MV-4-11 (cell line): ENCODE data around the gene GTPBP1.

Source experiments
- DNase-seq: peaks from one replicate; lab custom pipeline; 2025; lab: John Stamatoyannopoulos, UW

The GTPBP1 gene

GRCh38 chr22:38727123-38727522 lies 21.4 kb downstream of the GTPBP1 start:
- DNase-seq: no peak

- DNase-seq: no peak
Measured at GRCh38 chr22:38727530-38728451, 22.0 kb downstream of the GTPBP1 start.

DNA sequence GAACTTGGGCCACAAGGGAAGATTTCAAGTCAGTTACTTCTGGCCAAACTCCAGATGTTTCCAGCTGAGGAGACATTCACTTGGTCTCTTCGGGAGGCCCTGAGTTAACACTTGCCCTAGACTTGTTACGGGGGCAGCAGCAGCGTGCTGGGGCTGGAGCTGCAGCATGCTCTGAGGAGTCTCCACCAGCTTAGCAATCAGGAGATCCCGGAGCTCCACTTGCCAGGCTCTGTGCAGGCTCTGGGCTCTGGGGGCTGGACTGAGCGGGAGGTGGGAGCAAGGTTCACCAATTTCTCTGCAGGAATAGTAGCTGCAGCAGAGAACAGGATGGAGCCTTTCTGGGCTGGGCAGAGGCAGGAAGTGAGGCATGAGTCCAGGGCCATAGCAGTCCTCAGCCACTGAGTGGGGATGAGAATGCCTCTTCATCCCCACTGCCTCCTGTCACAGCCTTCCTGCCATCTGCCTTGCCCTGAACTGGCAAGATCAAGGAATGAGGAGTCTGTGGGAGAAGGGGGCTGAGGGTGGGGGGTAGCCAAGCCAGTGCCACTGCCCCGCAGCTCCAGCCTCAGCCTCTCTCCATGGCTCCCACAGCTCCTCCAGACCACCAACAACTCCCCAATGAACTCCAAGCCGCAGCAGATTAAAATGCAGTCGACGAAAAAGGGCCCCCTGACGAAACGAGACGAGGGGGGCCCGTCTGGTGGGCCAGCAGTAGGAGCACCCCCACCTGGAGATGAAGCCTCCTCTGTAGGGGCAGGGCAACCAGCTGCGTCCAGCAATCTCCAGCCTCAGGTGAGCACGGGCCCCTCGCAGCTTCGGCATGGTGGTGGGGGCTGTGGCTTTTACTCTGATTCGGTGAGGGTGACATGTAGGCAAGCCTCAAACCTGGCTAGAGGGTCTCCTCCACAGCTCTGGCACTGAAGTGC lies 23.4 kb downstream of the GTPBP1 start:
- DNase-seq: no peak

GRCh38 chr22:38729946-38730345 lies 24.2 kb downstream of the GTPBP1 start:
- DNase-seq: no peak

- no peak for DNase-seq
Measured at GRCh38 chr22:38730411-38730871, 24.7 kb downstream of the GTPBP1 start.

GRCh38 chr22:38731703-38732161 lies 26.0 kb downstream of the GTPBP1 start:
- DNase-seq: no peak

DNA sequence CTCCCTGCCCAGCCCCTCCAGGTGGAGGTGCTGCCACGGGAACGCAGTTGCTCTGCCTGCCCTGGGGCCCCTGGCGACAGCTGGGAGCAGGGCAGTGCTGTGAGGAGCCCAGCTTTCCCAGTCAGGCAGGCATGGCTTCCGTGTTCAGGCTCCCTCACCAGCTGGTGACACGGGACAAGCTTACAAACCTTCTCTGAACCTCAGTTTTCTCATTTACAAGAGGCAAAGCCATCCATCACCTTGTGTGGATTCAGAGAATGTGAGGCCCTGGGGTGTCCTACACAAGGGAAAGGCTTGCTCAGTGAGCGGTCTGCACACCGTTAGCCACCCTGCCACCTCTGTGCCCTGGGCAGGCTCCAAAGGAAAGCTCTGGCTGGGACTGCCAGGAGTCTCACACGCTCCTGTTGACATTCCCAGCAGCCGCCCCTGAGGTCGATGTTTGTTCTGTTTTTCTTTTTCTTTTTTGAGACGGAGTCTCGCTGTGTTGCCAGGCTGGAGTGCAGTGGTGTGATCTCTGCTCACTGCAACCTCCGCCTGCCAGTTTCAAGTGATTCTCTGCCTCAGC lies 26.6 kb downstream of the GTPBP1 start:
- DNase-seq: no peak

- no peak for DNase-seq
Measured at GRCh38 chr22:38733329-38733723, 27.6 kb downstream of the GTPBP1 start.

- no peak for DNase-seq
Measured at GRCh38 chr22:38733724-38734381, 28.1 kb downstream of the GTPBP1 start.

DNA sequence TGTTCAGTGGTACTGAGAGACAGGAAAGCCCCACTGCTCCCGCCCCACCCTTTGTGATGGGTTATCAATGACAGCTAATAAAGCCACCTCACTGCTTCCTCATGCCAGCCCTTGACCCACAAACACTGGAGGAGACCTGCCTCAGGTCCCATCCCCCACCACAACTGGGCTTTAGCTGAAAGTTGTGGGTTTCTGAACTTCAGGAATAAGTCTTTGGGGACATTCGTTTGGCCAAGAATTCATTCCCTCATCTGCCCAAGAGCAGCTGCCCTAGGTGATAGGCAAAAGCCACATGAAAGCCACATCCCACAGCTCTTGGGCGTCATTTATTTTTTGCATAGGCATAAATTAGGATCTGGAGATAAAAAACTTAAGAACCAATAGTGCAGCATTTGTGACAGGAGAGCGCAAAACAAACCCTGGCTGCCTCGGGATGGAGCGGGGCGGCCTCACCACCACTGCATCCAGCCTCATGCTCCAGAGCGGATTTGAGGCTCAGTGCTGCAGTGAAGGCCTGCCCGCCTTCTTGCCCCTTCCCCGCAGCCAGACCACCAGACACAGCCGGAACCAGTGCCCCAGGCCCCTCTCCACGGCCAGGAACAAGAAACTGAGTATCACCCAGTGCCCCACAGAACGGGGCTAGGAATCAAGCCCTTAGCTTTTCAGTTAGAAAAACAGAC lies 28.8 kb downstream of the GTPBP1 start:
- DNase-seq: no peak

GRCh38 chr22:38735126-38735464 lies 29.4 kb downstream of the GTPBP1 start:
- DNase-seq: no peak

- no peak for DNase-seq
Measured at GRCh38 chr22:38735465-38736256, 29.9 kb downstream of the GTPBP1 start.

DNA sequence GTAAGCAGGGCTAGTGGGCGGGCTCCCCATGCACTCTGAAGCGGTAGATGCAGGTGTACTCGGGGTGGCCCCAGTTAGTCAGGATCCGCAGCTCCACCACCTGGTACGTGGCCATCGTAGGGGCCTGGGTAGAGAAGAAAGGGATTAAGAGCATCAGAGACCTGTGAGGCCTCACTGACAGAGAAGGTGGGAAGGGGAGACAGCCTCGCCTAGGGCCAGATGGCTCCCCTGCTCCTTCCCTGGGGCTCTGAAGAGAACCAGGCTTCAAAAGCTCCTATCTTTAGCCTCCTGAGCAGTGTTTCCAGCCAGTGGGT lies 30.5 kb downstream of the GTPBP1 start:
- no peak for DNase-seq

DNA sequence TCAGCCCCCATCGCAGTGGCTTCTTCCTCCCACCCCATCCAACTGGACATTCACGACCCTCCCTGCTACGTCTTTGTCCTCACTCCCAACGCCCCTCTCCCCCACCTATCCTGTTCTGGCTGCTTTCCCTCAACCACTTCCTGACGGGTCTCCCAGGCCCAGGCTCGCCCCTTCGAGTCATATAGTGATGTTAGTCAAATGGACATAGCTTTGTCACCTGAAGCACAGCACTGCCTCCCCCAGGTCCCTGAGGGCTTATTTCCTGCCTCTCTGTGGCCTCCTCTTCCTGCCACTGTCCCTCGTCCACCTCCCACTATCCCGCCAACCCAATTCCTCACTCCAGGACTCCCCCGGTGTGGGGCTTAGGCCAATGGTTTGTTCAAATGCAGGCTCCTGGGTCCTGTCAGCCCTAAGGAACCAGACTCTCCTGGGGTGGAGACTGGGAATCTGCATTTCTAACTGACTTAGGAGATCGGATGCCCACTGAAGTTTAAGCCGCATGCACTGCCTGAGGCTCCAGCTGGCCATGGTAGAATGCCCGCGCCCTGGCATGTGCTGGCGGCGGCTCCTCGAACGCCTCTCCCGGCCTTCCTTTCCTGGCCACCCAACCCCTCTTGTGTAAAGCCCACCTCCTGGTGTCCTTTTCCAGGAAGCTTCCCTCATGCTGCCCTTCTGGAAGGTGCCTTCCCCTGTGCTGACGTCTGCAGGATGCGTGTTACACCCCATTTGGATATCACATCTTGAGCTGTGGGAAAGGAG lies 31.7 kb downstream of the GTPBP1 start:
- no peak for DNase-seq

DNA sequence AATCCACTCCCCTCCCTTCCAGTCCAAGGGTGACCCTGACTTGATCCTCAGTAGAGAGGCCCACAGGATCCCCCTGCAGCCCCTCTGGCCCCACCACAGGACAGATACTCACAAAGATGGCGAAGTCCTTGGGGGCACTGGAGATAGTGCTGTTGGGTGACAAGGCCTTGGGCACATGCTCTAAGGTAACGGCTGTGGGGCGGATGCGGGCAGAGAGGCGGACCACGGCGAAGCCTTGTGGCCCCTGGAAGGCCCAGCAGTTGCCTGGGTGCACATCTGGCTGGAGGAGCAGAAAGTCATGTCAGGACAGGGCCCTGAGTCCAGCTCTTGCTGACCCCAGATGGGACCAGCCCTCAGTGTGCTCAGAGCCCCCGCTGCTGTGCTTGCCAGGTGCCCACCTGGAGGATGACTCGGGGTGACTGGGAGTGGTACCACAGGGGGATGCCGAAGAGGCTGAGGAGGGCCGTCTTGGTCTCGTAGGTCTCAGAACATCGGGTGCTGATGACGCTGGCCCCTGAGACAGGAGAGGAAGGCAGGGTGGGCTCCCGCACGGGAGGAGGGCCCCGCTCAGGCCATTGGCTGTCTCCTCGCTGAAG lies 32.8 kb downstream of the GTPBP1 start:
- DNase-seq: no peak

GRCh38 chr22:38739300-38740055 lies 33.7 kb downstream of the GTPBP1 start:
- DNase-seq: no peak

DNA sequence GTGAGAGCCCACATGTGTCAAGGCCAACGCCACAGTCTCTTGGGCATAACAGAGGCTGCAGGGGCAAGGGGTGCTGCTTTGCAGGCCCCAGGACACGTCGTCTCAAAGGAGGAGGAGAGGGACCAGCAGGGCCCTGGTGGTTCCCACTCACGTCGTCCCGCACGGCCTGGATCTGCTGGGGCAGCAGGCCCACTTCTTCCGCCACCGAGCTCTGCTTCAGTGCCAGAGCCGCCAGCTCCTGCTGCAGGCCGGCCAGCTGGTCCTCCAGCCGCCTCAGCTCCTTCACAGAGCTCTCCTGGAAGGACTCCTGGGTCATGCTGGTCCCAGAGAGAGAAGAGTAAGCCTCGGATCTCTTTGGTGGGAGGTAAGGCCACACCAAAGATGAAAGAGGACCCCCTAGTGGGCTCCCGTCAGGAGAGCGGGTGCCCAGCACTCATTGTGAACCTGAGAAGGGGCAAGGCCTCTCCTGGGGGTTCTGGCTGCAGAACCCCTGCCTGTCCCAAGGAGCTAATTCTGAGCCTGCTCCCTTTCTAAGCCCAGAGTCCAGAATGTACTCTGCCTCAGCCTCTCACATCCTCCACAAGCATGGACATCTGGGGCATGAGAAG lies 34.5 kb downstream of the GTPBP1 start:
- DNase-seq: no peak

DNA sequence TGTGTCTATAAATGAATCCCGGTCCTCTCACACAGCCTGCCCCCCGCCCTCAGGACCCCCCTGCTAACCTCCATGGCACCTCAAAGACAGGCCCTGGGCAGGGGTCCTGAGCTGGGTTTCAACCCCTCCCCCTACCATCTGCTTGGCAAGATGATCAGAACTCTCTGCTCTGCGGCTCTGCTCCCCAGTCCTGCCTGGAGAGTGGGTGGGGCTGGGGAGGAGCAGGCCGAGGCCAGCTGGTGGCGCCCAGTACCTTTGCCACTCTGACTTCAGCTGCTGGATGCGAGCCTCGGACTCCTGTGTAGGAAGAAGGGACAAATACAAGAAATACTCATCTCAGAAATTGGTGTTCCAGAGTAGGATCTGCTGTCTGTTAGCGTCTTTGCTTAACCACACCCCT lies 35.0 kb downstream of the GTPBP1 start:
- no peak for DNase-seq
